Ectodermal cell (in vitro differentiated cells): Measurements from ENCODE around the gene ZSCAN5B. TPM values are rescaled to one million over a fixed set of nuclear protein-coding genes. Genes with fewer than 3 reads are reported as not detected.
"Not testable (repeated sequence)": the region's sequence is repeated elsewhere in the genome, so short reads cannot be mapped to it uniquely, and the experiment has no call there.

Source experiments
- H3K27ac ChIP-seq: 2 replicates; pipeline ENCODE4 v1.7.0; 2013; ENCODE audit warnings: mild to moderate bottlenecking, low read depth, low read length; ENCODE audit not compliant: insufficient read depth, poor library complexity, severe bottlenecking
- H3K27me3 ChIP-seq: 2 replicates; pipeline ENCODE4 v1.7.0; 2013; ENCODE audit warnings: mild to moderate bottlenecking, low read length; ENCODE audit not compliant: insufficient read depth, control insufficient read depth, poor library complexity, severe bottlenecking
- H3K36me3 ChIP-seq: one replicate; pipeline ENCODE4 v1.7.0; 2013; ENCODE audit warnings: low read length; ENCODE audit not compliant: control insufficient read depth, insufficient read depth
- H3K4me1 ChIP-seq: one replicate; pipeline ENCODE4 v1.7.0; 2013; ENCODE audit warnings: low read length; ENCODE audit not compliant: control insufficient read depth, insufficient read depth
- H3K4me3 ChIP-seq: 2 replicates; pipeline ENCODE4 v1.7.0; 2013; ENCODE audit warnings: low read depth, low read length, control low read depth; ENCODE audit not compliant: insufficient read depth
- H3K9me3 ChIP-seq: 2 replicates; pipeline ENCODE4 v1.7.0; 2013; ENCODE audit warnings: mild to moderate bottlenecking, low read length, moderate library complexity; ENCODE audit not compliant: control insufficient read depth
- WGBS, 2 experiments: methylation state at CpG; one replicate each; pipeline ENCODE4 v1.1.7; 2013; ENCODE audit warnings: missing lambda C conversion rate in 2 of 2; 5-methylcytosine and 5-hydroxymethylcytosine counted together
- polyA plus RNA-seq, 4 experiments: library from polyadenylated mRNA; stranded (reverse); fragments of 50-300 nt; gene quantifications; one replicate each; pipeline ENCODE4 v1.2.3, GENCODE V29; 2013

Gene ZSCAN5B, protein sequence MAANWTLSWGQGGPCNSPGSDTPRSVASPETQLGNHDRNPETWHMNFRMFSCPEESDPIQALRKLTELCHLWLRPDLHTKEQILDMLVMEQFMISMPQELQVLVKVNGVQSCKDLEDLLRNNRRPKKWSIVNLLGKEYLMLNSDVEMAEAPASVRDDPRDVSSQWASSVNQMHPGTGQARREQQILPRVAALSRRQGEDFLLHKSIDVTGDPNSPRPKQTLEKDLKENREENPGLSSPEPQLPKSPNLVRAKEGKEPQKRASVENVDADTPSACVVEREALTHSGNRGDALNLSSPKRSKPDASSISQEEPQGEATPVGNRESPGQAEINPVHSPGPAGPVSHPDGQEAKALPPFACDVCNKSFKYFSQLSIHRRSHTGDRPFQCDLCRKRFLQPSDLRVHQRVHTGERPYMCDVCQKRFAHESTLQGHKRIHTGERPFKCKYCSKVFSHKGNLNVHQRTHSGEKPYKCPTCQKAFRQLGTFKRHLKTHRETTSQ
- polyA plus RNA-seq (2013, experiment 1 of 4): not detected
- not detected for polyA plus RNA-seq (2013, experiment 2 of 4)
- polyA plus RNA-seq (2013, experiment 3 of 4): not detected
- polyA plus RNA-seq (2013, experiment 4 of 4): not detected

DNA sequence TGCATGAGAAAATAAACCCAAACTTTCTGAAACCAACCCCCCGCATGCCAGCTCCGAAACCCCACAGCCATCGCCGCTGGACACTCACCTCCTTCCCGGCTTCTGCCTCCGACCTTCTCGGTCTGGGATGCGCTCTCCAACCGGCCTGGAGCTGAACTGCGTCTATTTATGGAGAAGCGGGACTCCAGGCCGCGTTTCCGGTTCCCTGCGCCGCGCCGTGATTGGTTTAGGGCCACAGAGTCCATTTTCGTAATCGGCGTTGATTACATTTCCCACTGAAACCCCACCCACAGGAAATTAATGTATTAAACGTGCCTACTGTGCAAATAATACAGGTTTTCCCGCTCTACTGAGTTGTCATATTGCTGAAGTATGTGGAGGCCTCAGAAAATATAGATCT is at the start of gene ZSCAN5B:
Gene ZSCAN5B (minus strand): TSS at position 138 of the 400 bp plus-strand sequence. CDS start 4,731 bp downstream, outside the sequence.
- H3K4me3 ChIP-seq, H3K9me3 ChIP-seq, H3K27me3 ChIP-seq, H3K4me1 ChIP-seq, H3K27ac ChIP-seq, H3K36me3 ChIP-seq: not testable (repeated sequence)
- 91 to 95% methylated on average over 23 of the region's 23 CpGs for WGBS, 2 experiments

DNA sequence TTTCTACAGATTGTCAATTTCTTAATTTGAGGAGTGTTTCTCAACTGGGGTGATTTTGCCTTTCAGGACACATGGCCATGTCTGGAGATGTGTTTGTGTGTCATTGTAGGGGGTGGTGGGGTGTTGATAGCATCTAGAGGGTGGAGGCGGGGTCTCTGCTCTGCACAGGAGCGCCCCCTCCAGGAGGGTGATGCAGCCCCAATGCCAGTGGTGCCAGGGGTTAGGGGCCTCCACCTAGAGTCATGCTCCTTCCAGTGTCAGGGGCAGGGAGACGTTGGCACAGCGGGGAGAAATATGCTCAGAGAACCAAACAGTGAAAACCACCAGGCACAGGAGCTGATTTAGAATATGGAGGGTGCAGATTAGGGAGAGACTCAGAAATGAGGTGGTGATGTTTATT is 48.2 kb upstream of the ZSCAN5B start:
- not testable (repeated sequence) for H3K4me1 ChIP-seq, H3K36me3 ChIP-seq, H3K27ac ChIP-seq, H3K4me3 ChIP-seq, H3K9me3 ChIP-seq, H3K27me3 ChIP-seq
- WGBS, 2 experiments: 89 to 93% methylated on average over 2 to 3 of the region's 4 CpGs

DNA sequence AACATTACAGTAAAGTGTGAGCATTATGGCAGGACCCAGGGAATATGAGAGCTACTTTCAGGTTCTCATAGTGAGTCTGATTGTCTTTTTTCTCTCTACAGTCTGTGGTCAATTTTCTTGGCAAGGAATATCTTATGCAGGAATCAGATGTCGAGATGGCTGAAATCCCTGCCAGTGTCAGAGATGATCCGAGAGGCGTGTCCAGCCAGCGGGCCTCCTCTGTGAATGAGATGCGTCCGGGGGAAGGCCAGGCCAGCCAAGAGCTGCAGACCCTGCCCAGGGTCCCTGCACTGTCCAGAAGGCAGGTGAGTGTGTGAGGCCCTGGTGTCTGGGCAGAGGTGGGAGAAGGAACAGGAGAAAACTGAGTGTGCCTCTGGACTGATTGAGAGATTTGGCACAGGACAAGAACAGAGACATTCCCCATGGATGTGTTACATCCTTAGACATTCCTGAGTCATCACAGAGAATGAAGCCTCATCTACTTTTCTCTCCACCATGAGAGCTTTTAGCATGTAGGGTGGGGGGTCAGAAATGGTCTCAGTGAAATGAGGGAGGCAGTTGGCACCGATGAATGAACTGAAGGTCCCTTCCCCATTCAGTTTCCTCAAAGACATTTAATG is 47.6 kb upstream of the ZSCAN5B start:
- Histone ChIP-seq H3K36me3 (no peaks in the 10 kb centered on the region), H3K9me3 (no peaks in the 10 kb centered on the region), H3K4me3 (no peak overlapping the region), H3K27ac (no peak overlapping the region), H3K27me3 (no peaks in the 10 kb centered on the region), H3K4me1 (no peaks in the 10 kb centered on the region)
- WGBS, 2 experiments: 94 to 96% methylated on average over 7 of the region's 7 CpGs

DNA sequence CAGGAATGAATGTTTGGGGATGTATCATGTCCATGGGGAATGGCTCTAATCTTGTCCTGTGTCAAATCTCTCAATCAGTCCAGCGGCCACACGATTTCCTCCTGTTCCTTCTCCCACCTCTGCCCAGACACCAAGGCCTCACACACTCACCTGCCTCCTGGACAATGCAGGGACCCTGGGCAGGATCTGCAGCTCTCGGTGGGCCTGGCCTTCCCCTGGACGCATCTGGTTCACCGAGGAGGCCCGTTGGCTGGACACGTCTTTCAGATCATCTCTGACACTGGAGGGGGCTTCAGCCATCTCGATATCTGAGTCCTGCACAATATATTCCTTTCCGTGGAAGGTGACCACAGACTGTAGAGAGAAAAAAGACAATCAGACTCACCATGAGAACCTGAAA is 25.9 kb upstream of the ZSCAN5B start:
- H3K9me3 ChIP-seq: no peaks in the 10 kb centered on the region
- H3K27me3 ChIP-seq: no peaks in the 10 kb centered on the region
- H3K4me3 ChIP-seq: no peak overlapping the region
- no peaks in the 10 kb centered on the region for H3K4me1 ChIP-seq
- 90 to 94% methylated on average over 9 of the region's 9 CpGs for WGBS, 2 experiments
- no peak overlapping the region for H3K27ac ChIP-seq
- H3K36me3 ChIP-seq: no peaks in the 10 kb centered on the region

DNA sequence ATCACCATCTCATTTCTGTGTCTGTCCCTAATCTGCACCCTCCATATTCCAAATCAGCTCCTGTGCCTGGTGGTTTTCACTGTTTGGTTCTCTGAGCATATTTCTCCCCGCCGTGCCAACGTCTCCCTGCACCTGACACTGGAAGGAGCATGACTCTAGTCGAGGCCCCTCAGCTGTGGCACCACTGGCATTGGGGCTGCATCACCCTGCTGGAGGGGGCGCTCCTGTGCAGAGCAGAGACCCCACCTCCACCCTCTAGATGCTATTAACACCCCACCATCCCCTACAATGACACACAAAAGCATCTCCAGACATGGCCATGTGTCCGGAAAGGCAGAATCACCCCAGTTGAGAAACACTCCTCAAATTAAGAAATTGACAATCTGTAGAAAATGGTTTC is 25.3 kb upstream of the ZSCAN5B start:
- 85 to 86% methylated on average over 6 of the region's 6 CpGs for WGBS, 2 experiments
- Histone ChIP-seq H3K4me3 (no peak overlapping the region), H3K9me3 (no peaks in the 10 kb centered on the region), H3K36me3 (no peaks in the 10 kb centered on the region), H3K27ac (no peak overlapping the region), H3K4me1 (no peaks in the 10 kb centered on the region), H3K27me3 (no peaks in the 10 kb centered on the region)

DNA sequence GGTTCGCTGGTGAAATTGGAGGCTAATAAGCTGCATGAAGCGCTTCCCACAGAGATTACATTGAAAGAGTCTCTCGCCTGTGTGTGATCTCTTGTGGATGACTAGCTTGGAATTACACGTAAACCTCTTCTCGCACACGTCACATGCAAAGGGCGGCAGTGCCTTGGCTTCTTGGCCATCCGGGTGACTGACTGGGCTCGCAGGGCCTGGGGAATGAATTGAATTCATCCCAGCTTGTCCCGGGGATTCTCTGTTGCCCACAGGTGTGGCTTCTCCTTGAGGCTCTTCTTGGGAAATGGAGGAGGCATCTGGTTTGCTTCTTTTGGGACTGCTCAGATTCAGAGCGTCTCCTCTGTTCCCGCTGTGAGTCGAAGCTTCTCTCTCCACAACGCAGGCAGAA is 24.3 kb upstream of the ZSCAN5B start:
- Histone ChIP-seq H3K4me1 (no peaks in the 10 kb centered on the region), H3K9me3 (no peaks in the 10 kb centered on the region)
- 93 to 94% methylated on average over 14 of the region's 14 CpGs for WGBS, 2 experiments

DNA sequence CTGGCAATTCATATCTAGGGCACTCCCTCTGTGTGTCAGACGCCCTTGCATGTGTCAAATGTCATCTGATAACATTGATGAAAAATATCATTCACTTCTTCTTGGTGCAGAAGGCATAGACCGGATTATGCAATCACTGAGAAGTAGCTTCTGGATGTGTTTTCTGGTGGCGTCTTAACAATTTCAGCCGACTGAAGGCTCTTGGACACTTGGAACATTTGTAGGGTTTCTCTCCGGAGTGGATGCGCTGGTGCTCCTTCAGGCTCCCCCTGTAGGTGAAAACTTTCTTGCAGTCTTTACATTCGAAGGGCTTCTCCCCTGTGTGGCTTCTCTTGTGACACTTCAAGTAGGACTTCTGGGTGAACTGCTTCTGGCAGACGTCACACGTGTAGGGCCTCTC is 23.9 kb upstream of the ZSCAN5B start:
- WGBS, 2 experiments: 69 to 70% methylated on average over 9 of the region's 9 CpGs
- H3K4me3 ChIP-seq, H3K4me1 ChIP-seq, H3K27ac ChIP-seq, H3K27me3 ChIP-seq, H3K9me3 ChIP-seq, H3K36me3 ChIP-seq: not testable (repeated sequence)

More for the DNA sequence above, 24.3 kb upstream of the ZSCAN5B start:
- H3K4me3 ChIP-seq: no peak overlapping the region
- H3K27ac ChIP-seq: no peak overlapping the region
- H3K36me3 ChIP-seq: no peaks in the 10 kb centered on the region
- no peaks in the 10 kb centered on the region for H3K27me3 ChIP-seq

DNA sequence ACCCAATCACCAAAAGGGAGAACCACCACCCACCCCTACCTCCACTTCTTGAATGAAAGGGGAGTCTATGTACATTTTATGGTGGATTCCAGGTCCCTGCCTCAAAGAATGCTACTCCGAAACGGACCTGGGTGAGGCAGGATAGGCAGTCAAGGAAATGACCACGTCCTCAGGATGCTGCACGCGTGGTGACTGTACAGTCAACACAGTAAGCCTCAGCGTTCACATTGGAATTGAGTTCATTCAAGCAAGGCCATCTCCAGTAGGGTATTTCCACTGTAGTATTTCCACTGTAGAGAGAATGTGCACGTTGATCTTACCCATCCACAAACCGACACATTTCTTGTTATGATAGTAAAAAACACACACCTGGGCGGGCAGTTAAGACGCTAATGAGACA is 21.4 kb upstream of the ZSCAN5B start:
- no peak overlapping the region for H3K27ac ChIP-seq
- H3K4me3 ChIP-seq: no peak overlapping the region
- H3K4me1 ChIP-seq: no peaks in the 10 kb centered on the region
- H3K27me3 ChIP-seq: no peaks in the 10 kb centered on the region
- no peaks in the 10 kb centered on the region for H3K9me3 ChIP-seq
- 89 to 90% methylated on average over 10 of the region's 10 CpGs for WGBS, 2 experiments
- H3K36me3 ChIP-seq: no peaks in the 10 kb centered on the region

DNA sequence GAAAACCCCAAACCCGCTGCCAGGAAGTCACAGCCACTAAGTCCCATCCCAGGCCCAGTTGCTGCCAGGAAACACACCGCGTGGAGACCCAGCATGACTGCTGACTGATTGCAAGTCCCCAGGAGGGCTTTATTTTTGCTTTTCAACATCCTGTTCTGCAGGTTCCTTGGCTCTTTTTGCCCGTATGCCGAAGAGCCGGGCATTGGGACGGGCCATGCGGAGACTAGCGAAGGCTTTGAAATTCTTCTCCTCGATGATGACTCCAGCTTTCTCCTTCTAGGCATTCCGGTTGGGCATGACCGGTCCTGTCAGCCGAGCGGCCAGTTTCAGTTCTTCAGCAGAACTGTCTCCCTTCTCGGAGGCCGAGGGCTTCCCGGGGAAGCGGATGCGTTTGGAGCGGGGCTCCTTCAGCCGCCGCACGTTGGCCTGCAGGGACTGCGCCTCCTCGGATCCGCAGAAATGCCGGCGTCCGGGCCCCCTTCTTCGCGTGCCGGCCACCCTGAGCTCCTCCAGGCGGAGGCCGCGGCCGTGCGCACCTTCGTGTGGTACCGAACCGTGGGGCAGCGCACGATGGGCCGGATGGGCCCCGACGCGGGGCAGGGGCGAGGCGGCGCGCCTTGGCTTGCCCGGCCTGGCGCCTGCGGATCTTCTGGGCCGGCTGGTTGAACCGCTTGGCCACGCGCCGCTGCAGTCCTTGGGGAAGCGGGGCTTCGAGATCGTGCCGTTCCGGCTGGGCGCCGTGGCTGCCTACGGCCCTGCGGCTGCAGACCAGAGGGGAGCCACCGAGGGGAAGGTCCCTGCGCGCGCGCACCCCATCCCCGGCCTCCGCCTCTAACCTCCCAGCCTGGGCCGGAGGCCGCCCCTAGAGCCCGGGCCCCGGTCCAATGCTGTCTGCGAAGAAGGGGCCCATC is 19.7 kb upstream of the ZSCAN5B start:
- no peak overlapping the region for H3K4me3 ChIP-seq
- no peaks in the 10 kb centered on the region for H3K9me3 ChIP-seq
- no peak overlapping the region for H3K27ac ChIP-seq
- no peaks in the 10 kb centered on the region for H3K36me3 ChIP-seq
- no peaks in the 10 kb centered on the region for H3K27me3 ChIP-seq
- 77 to 81% methylated on average over 79 of the region's 79 CpGs for WGBS, 2 experiments
- no peaks in the 10 kb centered on the region for H3K4me1 ChIP-seq
